OCI-M2 (cell line): Measurements from ENCODE around the gene METTL13.

Experiments used
- DNase-seq: peaks from one replicate; lab custom pipeline; 2025; ENCODE audit not compliant: unreplicated experiment; lab: John Stamatoyannopoulos, UW

Gene METTL13, protein sequence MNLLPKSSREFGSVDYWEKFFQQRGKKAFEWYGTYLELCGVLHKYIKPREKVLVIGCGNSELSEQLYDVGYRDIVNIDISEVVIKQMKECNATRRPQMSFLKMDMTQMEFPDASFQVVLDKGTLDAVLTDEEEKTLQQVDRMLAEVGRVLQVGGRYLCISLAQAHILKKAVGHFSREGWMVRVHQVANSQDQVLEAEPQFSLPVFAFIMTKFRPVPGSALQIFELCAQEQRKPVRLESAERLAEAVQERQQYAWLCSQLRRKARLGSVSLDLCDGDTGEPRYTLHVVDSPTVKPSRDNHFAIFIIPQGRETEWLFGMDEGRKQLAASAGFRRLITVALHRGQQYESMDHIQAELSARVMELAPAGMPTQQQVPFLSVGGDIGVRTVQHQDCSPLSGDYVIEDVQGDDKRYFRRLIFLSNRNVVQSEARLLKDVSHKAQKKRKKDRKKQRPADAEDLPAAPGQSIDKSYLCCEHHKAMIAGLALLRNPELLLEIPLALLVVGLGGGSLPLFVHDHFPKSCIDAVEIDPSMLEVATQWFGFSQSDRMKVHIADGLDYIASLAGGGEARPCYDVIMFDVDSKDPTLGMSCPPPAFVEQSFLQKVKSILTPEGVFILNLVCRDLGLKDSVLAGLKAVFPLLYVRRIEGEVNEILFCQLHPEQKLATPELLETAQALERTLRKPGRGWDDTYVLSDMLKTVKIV

DNA sequence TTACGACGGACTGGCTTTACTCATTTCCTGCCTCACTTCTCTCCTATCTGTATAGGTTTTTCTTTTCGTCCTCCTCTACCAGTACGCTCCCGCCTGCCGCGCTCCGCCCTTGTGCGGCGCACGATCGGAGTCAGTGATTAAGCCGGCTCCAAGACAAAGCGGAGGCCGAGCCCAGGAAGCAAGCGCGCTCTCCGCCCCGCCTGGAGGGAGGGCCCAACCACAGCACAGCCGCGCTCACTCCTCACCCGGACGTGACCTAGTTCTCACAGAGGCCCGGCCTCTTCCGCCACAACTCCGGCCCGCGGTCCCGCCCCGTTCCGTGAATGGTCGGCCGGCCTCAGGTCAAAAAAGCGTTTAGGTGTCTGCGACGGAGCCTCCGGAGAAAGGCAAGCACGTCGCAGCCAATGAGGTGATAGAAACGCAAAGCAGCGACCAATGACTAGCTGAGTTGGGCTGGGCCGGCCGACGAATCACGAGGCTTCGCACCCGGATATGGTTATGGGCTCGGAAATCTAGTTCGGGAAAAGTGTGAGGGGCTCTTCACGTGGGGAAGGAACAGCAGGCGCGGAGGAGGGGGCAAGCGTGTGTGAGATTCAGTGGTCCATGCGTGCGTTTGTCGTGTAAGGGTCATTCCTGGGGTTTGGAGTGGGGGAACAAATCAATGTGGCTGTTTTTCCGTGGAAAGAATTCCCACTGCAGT lies at the start of gene METTL13:
Gene METTL13 (plus strand): TSS at position 485 of the 700 bp plus-strand sequence. CDS start 308 bp downstream, outside the sequence.
- DNase-seq: peak; percentile 83

DNA sequence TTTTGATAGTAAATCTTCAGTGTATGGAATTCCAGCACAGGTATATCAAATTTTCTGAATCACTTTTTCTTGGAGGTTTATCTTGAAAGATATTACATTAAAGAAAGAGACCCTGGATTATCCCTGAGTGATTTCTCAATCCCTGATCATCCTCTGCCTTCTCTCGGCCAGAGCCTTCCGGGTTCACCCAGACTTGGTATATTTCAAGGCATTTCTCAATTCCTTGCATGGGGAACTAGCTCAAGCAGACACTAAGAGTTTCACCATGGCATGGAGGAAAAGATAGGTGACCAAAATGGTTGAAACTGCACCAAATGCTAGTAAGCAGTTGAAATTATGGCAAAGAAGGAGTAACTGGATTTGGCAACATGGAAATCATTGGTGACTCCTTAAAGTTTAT lies 45.3 kb upstream of the METTL13 start:
- no peak for DNase-seq

DNA sequence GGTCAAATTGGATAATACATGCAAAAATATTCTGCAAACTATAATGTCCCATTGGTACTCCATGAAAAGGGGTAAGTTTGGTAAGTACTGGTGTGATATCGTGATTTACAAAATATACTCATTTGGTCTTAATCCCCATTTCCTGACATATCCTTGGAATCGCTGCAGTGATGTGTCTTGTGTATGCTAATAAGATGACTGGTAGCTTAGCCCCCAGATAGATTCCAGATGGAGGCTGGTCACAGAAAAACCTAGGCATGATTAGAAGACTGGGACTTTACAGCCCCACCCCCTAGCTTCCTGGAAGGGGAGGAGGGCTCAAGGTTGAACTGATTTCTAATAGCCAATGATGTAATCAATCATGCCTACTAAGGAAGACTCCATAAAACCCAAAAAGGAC lies 42.5 kb upstream of the METTL13 start:
- DNase-seq: no peak

DNA sequence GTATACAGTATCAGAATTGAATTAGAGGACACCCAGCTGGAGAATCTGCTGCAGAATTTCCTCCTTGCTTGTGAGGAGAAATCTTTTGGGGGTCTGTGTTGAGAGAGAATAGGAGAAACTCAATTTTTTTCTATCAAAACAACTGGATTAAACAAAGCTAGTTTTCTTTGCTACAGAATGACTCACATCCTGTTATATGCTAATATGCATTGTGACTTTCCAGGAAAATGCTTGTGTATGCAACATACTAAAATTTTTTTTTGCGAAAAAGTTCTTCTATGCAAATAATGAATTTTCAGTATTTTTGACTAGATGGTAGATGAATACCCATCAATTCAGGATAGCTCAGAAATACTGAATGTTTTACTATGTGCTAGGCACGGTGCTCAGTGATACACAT lies 41.8 kb upstream of the METTL13 start:
- no peak for DNase-seq

DNA sequence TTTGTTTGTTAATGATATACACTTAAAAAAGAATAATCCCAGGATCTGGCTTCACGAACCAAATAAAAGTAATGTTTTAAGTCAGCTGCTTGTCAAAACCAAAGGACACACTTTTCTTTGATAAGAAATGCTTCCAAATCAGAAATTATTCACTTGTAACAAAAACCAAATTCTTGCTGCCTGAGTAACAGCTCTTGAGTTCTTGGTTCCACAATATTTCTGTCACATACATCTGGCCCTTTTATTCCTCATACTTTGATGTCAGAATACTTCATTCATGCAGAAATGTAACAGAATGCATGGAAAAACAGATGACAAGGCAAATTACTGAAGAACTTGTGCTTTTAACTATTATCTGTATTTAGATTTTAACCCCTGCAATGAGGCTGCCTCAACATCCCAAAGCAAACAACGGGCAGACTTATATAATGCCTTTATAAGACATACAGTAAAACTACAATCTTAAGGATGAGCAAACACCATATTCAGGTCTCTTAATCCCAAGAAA lies 41.0 kb upstream of the METTL13 start:
- no peak for DNase-seq

DNA sequence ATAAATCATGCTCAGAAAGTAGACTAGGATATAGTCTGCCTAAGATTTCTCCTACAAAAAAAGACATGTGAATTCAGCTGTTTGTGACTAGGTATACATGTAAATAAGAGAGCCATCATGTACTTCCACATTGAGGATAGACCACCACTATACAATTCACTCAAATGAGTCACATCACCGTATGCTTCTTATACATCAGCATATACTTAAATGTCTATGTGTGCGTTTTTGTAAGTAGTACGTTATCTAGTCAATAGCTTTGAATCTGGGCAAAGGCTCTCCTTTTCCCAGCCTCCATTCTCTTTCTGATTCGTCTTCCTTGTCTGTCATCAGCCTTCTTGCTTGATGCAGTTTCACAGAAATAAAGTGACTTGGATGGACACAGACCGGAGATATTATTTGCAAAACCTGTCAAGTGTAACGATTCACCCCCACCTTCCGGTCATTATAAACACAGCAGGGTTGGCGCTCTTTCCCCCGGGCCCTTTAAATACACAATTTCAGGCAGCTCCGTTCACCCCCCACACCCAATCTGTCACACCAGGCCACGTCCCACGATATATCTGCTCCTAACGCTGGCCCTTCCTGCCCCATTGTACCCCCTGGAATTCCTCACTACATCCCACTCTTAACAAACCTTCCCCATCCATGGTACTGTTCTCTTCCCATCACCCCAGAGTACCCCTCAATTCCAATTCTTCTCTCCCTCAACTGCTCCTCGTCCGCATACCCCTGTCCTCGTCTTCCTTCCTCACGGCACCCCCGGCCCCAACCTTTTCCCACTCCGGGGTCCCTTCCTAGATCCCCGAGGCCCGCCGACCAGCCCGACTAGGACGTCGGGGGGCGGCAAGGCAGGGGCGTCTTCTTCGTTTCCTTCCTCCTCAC lies 40.2 kb upstream of the METTL13 start:
- no peak for DNase-seq

DNA sequence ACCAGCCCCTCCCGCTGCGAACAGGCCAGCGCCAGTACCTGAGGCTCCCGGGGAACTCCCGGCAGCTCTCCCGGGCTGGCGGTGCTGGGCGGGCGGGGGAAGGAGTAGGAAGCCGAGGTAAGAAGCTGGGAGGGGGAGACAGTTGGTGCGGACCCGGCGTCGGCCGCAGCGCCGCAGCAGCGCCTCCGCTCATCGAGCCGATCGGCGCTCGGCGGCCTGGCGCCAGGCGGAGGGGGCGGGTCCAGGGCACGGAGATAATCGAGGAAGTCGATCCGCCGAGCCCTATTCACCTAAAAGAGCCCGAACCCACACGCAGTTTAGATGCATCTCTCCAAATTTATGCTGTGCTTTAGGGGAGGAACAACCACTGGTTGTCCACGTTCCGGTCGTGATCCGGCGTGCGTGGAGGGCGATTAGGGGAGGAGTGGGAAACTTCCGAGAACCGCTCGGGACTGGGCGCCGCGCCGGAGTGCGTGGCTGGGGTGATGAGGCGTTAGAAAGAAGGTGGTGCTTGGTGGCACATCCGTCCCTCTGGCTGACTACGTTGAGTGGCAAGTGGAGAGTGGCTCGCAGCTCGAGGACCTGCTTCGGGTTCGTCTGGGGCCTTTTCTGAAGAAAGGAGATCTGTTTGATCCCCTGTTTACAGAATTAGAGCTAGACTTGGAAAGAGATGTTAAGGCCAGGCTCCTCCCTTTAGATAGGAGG lies 39.4 kb upstream of the METTL13 start, which contains the start of gene VAMP4:
Gene VAMP4 (minus strand): TSS at position 194 of the 705 bp plus-strand sequence. CDS start 3,651 bp downstream, outside the sequence.
- DNase-seq: peak; percentile 39

DNA sequence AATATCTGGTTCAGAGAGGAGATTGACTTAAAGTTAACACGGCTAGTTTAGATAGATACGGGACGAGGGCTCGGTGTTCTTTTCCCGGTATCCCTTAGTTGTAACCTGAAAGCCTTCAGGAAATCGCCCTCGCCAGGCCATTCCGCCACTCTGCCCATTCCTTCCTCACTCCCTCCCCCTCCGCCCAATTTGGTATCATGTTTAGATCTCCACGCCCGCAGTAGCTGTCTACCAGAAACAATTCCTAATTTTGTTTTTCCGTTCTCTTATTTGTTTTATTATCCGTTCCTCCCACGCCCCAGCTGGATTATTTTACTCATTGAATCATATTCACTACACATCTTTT lies 38.9 kb upstream of the METTL13 start:
- DNase-seq: no peak

DNA sequence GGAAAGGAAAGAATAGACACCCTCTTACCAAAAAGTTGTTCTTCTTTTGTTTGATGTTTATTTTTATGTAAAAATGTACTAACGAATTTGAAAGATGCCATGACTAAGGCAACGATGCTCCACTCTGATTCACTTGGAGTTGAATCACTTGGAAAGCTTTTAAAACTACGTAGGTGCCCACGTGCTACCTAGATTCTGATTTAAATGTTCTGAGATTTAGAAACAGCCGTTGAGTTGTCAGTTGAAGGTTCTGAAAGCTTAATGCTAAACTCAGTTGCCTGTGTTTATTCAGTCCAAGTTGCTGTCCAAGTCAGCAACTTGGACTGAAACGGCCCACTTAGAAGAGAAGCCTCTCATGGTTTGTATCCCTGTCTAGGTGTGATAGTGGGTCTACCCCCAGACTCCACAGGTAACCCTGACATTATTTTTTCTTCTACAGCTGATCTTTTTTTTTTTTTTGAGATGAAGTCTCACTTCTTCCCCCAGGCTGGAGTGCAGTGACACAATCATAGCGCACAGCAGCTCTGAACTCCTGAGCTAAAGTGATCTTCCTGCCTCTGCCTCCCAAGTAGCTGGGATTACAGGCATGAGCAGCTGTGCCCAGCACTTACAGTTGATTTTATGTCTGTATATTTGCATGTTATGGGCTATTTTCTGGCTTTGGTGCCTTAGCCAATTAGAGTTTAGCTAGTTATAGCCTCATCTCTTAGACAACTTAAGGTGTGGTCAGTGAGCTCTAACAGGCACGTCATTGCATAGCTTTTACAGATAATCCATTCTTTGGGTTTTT lies 38.2 kb upstream of the METTL13 start:
- DNase-seq: no peak

DNA sequence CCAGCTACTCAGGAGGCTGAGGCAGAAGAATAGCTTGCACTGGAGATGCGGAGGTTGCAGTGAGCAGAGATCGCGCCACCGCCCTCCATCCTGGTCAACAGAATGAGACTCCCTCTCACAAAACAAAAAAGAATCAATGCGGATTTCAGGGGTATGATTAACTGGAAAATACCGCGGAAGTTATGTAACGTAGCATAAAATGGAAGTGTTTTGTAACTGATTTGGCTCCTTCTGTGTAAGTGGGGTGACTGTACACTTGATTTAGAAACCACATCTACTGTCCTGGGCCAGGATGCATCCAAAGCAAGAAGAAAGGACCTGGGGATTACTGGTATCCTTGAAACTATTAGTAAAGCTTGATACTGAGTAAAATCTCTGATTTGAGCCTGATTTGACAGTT lies 36.5 kb upstream of the METTL13 start:
- no peak for DNase-seq

DNA sequence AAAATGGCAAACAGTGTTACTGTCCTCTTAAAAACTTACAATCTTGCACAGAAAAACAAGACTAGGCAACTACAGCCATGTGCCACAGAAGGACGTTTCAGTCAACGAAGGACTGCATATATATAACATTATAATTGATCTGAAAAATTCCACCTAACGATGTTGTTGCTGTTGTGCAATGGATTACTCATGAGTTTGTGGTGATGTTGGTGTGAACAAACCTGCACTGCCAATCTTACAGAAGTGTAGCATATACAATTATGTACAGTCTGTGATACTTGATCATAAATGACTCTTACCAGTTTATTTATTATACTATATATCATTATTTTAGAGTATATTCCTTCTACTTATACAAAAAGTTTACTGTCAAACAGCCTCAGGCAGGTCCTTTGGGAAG lies 32.8 kb upstream of the METTL13 start:
- DNase-seq: no peak

DNA sequence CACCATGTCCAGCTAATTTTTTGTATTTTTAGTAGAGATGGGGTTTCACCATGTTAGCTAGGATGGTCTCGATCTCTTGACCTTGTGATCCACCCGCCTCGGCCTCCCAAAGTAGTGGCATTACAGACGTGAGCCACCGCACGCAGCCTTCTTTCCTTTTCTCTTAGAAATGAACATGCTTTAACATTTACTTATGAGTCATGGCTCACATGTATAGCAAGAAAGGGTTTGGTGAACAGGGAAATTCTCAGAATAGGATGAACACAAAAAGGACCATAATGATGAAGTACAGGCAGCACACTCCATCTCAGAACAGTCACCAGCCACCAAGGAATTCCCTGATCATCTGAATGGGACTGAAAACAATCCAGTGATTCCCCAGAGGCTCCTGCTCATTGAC lies 30.2 kb upstream of the METTL13 start:
- no peak for DNase-seq

DNA sequence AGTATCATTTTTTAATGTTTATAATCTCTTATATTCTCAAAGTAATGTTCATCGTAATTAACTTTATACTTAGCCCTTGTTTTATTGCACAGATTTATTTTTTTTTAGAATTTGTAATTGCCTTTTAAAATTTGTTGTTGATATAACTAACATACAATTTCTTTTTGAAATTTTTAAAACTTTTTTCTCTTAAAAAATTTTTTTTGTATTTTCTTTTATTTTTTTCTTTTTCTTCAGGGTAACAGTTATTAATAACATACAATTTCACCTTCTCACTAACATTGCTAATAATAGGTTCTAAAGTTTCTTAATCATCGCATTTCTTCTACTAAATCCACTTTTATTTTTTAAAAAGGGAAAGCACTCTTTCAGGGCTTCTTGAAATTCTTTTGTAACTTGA lies 28.3 kb upstream of the METTL13 start:
- DNase-seq: no peak

DNA sequence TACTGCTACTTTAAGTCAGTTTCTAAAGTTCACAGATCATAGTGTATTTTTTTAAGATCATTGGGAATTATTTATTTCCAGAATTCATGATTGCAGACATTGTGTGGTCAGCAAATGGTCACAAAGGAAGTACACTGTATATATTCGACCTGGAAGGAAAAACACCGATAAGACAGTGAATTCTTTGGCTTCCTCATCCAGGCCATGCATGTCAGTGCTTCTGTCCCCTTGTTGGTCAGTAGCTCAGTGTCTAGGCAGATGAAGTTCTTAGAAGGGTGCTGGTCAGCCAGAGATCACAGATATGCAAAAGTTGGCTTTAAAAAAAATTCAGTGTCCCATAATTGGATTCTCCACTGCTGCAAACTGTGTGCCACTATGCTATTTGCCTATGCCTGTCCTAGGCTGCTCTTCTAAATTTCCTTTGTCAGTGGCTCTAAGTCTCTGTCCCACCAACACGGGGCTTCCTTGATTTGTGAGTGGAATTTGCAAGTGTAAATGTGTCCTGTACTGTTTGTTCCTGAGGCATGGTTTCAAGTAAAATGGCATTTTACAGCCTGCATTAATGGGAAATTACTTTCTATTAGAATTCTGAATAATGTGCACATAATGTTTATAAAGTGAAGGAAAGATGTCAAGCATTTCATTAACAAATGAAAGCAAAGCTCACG lies 27.6 kb upstream of the METTL13 start:
- DNase-seq: no peak

DNA sequence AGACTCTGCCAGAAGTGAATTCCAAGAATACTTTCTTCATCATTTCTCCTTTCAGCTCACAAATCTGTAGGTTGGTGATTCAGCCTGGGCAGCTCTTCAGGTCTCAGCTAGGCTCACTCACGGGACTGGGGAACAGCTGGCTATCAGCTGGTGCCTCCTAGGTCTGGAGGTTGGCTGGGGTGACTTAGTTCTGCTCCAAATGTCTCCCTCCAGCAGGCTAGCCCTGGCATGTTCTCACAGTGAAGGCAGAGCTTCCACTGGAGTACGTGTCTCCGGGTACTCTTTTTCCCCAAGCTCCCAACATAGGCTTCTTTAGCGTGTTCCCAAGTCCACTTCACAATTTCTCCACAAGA lies 27.1 kb upstream of the METTL13 start:
- no peak for DNase-seq

DNA sequence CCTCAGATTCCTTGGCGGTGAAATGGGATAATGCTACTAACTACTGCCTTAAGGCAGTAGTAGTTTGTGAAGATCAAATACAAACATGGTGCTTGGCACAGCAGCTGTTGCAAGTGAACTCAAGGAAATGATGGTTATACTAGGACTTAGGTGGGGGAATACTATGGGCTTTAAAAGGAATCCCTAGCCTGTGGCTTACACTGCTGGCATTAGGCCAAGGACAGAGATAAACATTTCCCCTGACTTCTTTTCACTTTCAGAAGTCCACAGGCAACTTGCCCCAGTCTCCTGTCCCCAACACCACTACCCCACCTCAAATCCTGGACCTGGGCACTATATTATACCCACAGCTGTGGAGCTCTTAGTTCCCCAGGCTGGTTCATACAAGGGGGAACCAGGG lies 26.5 kb upstream of the METTL13 start:
- DNase-seq: no peak

DNA sequence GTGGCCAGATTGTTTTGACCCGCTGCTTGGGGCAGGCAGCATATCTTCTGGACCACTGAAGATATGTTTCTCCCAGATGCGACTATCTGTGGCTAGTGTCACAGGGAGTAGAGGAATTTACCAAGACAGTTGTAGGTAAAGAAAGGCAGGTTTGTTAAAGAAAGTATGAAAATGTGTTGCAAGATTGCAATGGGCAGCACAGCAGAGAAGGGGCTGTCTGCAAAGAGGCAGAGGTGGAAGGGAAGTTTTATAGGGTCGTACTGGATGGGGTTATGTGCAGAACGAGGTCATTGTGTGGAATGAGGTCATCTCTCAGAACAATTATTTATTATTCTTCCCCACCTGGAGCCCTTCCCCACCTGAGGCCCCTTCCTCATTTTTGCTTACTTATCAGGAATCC lies 24.6 kb upstream of the METTL13 start:
- no peak for DNase-seq

DNA sequence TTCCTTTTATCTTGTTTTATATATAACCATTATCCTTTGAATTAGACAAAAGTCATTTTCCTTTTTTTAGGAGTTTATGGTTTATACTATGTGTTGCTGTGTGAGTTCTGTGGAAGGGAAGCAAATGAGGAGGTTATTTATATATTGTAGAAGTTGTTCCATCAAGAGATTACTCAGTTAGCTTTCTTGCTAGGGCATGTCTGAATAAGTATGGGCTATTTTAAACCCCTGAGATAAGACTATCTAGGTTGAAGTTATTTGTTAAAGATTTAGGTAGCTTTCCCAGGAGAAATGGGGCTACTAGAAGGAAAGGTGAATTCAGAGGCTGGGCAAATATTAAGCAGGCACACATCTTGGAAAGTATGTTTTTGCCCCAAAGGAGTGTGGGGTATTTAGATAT lies 23.4 kb upstream of the METTL13 start:
- no peak for DNase-seq

DNA sequence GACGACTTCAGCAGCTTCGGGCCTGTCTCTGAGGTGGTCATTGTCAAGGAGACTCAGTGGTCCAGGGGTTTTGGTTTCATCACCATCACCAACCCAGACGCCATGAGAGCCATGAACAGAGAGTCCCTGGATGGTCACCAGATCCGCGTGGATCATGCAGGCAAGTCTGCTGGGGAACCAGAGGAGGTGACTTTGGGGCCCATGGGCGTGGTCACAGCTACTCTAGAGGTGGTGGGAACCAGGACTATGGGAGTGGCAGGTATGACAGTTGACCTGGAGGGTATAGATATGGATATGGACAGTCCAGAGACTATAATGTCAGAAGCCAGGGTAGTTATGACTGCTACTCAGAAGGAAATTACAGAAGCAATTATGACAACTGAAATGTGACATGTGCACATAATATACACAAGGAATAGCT lies 19.3 kb upstream of the METTL13 start:
- DNase-seq: no peak
